Measurements from ENCODE around the gene ZFYVE21. TPM values are rescaled to one million over a fixed set of nuclear protein-coding genes. Genes with fewer than 3 reads are reported as not detected.

The ZFYVE21 gene
- total and polyA plus RNA-seq, 4 donors = 28.0 to 36.9 (median 30.8) TPM

GRCh38 chr14:103765526-103765925 is 49.9 kb downstream of the ZFYVE21 start:
- Histone ChIP-seq H3K36me3 (ENCODE audit: control insufficient read depth in 4 of 4, insufficient read depth in 3 of 4, low read depth in 1 of 4, low read length in 3 of 4) (peaks cover 0 to 9% (median 5%) of the 10 kb centered on the region in 4 donors), H3K9ac (ENCODE audit: low read depth in 1 of 2, low read length in 2 of 2) (no peak overlapping the region), H3K27me3 (ENCODE audit: control insufficient read depth in 4 of 4, insufficient read depth in 4 of 4, low read length in 3 of 4) (no peaks in the 10 kb centered on the region), H3K4me3 (ENCODE audit: low read depth in 1 of 3, low read length in 3 of 3) (no peak overlapping the region), H3K9me3 (ENCODE audit: control insufficient read depth in 4 of 4, low read length in 3 of 4) (no peaks in the 10 kb centered on the region), H3K4me1 (ENCODE audit: control insufficient read depth in 4 of 4, insufficient read depth in 4 of 4, low read length in 3 of 4) (peaks cover 0 to 2% (median 0%) of the 10 kb centered on the region in 4 donors), H3K27ac (ENCODE audit: low read depth in 1 of 2, low read length in 2 of 2) (no peak overlapping the region)
- 87% methylated on average over 3 of the region's 3 CpGs for WGBS
- TF ChIP-seq ZBTB33 (IDR thresholded peaks at IDR 0.05) (no peak), MAX (IDR thresholded peaks at IDR 0.05) (no peak), JUND (IDR thresholded peaks at IDR 0.05) (no peak), HNF4A (conservative IDR thresholded peaks at IDR 0.05) (no peak), NR2F2 (IDR thresholded peaks at IDR 0.05) (no peak), EGR1 (IDR thresholded peaks at IDR 0.05; ENCODE audit: low read depth in 2 of 2) (no peak), FOXA1 (IDR thresholded peaks at IDR 0.05) (no peak), GABPA (IDR thresholded peaks at IDR 0.05 in 1 of 2, conservative IDR thresholded peaks at IDR 0.05 in 1 of 2) (no peak), HNF4G (IDR thresholded peaks at IDR 0.05) (no peak)
- DNase-seq (ENCODE audit: low spot score) = no peak

GRCh38 chr14:103767336-103767894 is 51.8 kb downstream of the ZFYVE21 start:
- 84% methylated on average over 4 of the region's 4 CpGs for WGBS
- no peak overlapping the region for H3K4me3 ChIP-seq (ENCODE audit: low read depth in 1 of 3, low read length in 3 of 3)
- no peak overlapping the region for H3K27ac ChIP-seq (ENCODE audit: low read depth in 1 of 2, low read length in 2 of 2)
- no peaks in the 10 kb centered on the region for H3K9me3 ChIP-seq (ENCODE audit: control insufficient read depth in 4 of 4, low read length in 3 of 4)
- no peak overlapping the region for H3K9ac ChIP-seq (ENCODE audit: low read depth in 1 of 2, low read length in 2 of 2)
- H3K4me1 ChIP-seq (ENCODE audit: control insufficient read depth in 4 of 4, insufficient read depth in 4 of 4, low read length in 3 of 4) = peaks cover 0 to 2% (median 0%) of the 10 kb centered on the region in 4 donors
- no peaks in the 10 kb centered on the region for H3K27me3 ChIP-seq (ENCODE audit: control insufficient read depth in 4 of 4, insufficient read depth in 4 of 4, low read length in 3 of 4)
- no peak for TF ChIP-seq RAD21 (IDR thresholded peaks at IDR 0.05)
- TF ChIP-seq ZBTB33 (IDR thresholded peaks at IDR 0.05) = no peak
- TF ChIP-seq NR2F2 (IDR thresholded peaks at IDR 0.05) = no peak
- no peak for TF ChIP-seq GABPA (IDR thresholded peaks at IDR 0.05 in 1 of 2, conservative IDR thresholded peaks at IDR 0.05 in 1 of 2)
- no peak for TF ChIP-seq RXRA (IDR thresholded peaks at IDR 0.05)
- TF ChIP-seq CTCF (IDR thresholded peaks at IDR 0.05; ENCODE audit: low read depth, low read length, missing input control) = no peak
- no peak for TF ChIP-seq YY1 (IDR thresholded peaks at IDR 0.05)
- DNase-seq (ENCODE audit: low spot score) = no peak
- H3K36me3 ChIP-seq (ENCODE audit: control insufficient read depth in 4 of 4, insufficient read depth in 3 of 4, low read depth in 1 of 4, low read length in 3 of 4) = peaks cover 0 to 10% (median 5%) of the 10 kb centered on the region in 4 donors

All from liver (tissue), 9 donors.